ENCODE measurements around the gene E2F3.

E2F3 gene

GRCh38 chr6:20538131-20538662 is 136.5 kb downstream of the E2F3 start:
- DNase-seq: no peak

- DNase-seq: no peak
Observed at GRCh38 chr6:20538907-20539306, 137.2 kb downstream of the E2F3 start.

- no peak for DNase-seq
Observed at GRCh38 chr6:20539387-20539786, 137.7 kb downstream of the E2F3 start.

- no peak for DNase-seq
Observed at GRCh38 chr6:20540683-20541082, 139.0 kb downstream of the E2F3 start.

- DNase-seq: no peak
Observed at GRCh38 chr6:20541382-20541781, 139.7 kb downstream of the E2F3 start.

- DNase-seq: no peak
Observed at GRCh38 chr6:20542927-20543602, 141.4 kb downstream of the E2F3 start.

Measured in activated CD4-positive, alpha-beta T cell treated with anti-CD3 and anti-CD28 coated beads for 4 hours (primary cell).